HG02759 (cell line): Measurements from ENCODE around the gene MBD5.

ENCODE experiments used
- ATAC-seq: cut with Tn5 transposase; IDR thresholded peaks from one replicate; pipeline ENCODE4 v1.9.1; 2021; ENCODE audit warnings: mild to moderate bottlenecking, moderate library complexity; ENCODE audit not compliant: unreplicated experiment

Gene MBD5

DNA sequence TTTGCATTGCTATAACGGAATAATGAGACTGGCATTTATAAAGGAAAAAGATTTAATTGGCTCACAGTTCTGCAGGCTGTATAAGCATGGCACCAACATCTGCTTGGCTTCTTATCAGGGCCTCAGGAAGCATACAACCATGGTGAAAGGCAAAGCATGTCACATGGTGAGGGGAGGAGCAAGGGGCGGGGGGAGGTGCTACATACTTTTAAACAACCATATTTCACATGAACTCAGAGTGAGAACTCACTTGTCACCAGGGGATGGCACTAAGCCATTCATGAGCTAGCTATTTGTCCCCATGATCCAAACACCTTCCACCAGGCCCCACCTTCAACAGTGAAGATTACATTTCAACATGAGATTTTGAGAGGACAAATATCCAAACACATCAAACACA lies 188.7 kb downstream of the MBD5 start:
- ATAC-seq, result no peak

DNA sequence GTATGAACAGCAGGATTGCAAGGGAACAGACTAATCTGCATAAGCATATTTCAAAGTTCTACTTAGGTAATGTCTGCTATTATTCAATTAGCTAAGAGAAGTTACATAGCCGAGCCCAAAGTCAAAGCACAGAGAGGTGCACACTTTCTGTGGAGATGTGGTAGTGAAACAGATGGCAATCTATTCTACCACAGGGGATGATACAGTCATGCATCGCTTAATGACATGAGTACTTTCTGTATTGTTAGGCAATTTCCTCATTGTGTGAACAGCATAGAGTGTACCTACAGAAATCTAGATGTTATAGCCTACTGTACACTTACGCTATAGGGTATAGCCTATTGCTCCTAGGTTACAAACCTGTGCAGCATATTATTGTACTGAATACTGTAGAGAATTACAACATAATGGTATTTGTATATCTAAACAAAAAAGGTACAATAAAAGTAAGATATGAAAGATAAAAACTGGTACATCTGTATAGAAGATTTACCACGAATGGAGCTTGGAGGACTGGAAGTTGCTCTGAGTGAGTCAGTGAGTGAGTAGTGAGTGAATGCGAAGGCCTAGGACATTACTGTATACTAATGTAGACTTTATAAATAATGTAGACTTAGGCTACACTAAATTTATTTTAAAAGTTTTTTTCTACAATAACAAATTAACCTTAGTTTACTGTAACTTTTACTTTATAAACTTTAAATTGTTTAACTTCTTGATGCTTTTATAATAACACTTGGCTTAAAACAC lies 197.6 kb downstream of the MBD5 start:
- ATAC-seq, result no peak

DNA sequence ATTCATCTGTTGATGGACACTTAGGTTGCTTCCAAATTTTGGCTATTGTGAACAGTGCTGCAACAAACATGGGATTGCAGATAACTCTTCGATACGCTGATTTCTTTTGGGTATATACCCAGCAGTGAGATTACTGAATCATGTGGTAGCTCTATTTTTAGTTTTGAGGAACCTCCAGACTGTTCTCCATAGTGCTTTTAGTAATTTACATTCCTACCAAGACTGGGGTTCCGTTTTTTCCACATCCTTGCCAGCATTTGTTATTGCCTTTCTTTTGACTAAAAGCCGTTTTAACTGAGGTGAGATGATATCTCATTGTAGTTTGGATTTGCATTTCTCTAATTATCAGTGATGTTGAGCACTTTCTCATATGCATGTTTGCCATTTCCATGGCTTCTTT lies 200.3 kb downstream of the MBD5 start:
- no peak for ATAC-seq

DNA sequence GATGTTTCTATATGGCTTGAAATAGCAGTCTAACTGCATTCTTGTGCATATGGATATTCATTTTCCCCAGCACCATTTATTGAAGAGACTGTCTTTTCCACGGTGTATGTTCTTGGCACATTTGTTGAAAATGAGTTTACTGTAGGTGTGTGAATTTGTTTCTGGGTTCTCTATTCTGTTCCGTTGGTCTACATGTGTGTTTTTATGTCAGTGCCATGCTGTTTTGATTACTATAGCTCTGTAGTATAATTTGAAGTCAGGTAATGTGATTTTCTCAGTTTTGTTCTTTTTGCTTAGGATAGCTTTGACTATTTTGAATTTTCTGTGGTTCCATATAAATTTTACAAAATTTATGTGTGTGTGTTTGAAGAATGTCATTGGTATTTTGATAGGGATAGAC lies 201.0 kb downstream of the MBD5 start:
- ATAC-seq, result no peak

DNA sequence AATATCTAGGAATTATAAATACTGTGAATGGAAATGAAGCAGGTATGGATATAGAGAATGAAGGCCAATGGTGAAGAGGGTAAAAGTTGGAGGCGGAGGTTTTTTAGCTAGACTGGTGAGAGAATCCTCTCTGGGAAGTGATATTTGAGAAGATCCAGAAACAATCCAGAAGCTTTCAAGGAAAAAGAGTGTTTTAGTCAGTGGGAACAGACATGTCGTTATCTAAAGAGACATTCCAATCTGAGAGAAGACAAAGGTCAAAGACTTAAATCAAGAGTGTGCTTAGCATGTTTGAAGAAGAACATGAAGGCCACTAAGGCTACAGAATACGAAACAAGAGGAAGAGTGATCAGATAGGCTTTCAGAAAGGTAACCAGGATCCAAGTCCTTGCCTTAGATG lies 211.0 kb downstream of the MBD5 start:
- no peak for ATAC-seq

DNA sequence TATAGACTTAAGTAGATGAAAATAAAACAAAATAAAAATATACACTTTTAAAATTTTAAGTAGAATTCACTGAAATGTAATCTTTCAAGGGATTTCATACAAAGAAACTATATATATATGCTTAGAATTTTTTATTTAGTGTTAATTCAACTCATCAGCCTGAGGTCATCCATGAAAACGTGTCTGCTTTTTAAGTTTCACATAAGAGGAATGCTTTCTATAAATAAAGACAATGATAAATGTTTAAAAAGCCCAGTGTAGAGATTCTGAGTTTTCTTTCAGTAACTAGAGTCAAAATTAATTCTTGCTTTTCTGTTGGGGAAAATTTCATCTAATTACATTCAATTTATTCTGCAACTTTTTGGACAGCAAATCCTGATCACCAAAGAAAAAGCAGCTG lies 213.3 kb downstream of the MBD5 start:
- ATAC-seq, result no peak

DNA sequence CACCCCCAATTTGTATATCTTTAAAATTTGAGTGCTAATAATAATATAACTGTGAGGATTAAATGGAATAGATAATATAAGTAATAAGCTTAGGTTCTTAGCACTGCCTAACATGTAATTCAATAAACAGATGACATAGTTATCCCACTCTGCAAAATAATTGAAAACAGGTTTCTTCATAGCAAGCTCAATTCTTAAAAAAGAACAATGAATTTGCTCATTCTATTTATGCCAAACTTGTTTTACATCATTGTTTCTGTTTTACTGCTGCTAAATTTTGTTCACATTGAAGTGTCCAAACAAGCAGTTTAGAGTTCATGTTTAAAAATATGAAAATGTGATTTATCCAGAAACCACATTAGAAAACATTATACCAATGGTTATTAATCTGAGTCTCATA lies 217.0 kb downstream of the MBD5 start:
- ATAC-seq, result no peak

DNA sequence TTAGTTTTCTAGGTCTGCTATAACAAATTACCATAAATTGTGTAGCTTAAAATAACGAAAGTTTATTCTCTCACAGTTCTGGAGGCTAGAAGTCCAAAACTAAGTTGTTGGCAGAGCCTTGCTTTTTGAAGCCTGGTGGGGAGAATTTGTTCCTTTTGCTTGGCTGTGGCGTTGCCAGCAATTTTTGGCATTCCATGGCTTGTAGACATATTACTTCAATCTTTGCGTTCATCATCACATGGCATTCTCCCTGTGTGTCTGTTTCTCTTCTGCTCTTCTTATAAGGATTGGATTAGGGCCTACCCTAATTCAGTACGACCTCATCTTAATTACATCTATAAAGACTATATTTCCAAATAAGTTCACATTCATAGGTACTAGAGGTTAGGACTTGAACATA lies 217.7 kb downstream of the MBD5 start:
- ATAC-seq, result no peak

DNA sequence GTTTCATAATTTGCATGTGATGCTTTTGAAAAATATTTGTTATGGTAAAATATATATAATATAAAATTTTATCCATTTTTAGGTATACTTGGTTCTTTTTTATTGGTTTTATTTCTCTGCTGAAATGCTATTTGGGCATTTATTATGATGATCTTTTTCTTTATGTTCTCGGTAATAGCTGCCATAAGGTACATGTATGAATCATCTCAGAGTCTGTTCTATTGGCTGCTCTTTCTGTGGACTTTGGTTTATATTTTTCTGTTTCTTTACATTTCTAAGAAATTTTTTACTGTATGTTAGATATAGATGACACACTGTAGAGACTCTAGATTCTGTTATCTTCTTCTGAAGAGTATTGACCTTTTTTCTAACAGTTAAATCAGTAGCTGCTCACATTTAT lies 219.9 kb downstream of the MBD5 start:
- ATAC-seq, result no peak

DNA sequence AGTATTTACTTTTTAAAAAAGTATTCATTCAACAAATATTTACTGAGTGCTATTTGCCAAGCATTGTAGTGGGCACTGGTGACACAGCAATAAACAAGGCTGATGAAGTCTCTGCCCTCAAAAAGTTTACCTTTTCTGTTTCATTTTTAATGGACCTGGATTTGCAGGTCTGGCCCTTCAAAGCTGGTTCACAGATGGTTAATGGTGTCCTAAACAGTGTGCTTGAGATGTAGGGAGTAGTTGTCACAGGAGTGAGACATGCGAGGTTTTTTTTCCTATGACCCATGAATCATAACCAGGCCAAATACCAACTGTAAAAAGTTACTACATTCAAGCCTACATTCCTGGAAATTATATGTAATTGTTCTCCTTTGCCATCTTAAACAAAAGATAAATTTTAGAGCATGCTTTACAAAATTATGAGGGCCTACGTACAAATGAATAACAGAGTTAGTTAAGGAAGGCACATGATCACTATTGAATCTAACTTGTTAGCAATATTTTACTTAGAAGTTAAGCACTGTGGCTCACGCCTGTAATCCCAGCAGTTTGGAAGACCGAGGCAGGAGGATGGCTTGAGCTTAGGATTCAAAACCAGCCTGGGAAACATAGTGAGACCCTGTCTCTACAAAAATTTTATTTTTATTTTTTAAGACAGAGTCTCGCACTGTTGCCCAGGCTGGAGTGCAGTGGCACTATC lies 223.9 kb downstream of the MBD5 start:
- no peak for ATAC-seq

DNA sequence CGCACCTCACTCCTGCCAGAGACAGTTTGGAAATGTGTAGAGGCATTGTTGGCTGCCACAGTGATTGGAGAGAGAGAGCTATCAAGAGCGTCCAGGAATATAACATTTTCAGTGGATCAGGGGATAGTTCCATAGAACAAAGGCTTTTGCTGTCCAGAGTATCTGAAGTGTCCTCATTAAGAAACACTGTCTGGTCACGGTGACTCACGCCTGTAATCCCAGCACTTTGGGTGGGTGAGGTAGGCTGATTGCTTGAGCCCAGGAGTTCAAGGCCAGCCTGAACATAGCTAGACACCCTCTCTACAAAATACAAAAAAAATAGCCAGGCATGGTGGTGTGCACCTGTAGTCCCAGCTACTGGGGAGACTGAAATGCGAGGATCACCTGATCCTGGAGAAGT lies 231.1 kb downstream of the MBD5 start:
- ATAC-seq, result no peak

DNA sequence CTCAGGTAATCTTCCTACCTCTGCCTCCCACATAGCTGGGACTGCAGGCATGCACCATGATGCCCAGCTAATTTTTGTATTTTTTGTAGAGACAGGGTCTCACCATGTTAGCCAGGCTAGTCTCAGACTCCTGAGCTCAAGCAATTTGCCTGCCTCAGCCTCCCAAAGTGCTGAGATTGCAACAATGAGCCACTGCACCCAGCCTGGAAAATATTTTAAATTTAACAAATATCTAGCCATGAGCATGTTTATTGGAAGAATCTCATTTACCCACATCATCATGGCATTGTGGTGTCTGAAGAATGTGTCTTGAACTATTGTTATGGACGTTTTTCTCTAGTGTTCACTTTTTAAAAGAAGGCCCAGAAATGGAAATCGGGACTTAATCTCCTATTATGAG lies 231.8 kb downstream of the MBD5 start:
- ATAC-seq, result no peak

DNA sequence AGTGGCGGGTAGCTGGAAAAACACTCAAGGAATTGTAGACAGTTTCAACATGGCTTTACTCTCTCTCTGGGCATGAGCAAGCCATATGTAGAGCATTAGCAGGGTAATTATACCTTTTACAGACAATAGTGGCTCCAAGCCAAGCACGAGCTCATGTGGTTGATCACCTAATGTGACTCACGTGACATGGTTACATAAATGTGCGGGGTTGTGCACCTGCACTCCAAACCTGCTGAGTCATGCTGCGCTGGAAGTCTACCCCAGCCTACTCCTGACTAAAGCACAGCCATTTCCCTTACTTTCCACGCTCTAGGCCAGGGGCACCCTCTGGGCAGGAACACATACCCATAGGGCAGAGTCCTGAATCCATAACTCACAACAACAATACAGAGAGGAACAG lies 232.8 kb downstream of the MBD5 start:
- no peak for ATAC-seq

DNA sequence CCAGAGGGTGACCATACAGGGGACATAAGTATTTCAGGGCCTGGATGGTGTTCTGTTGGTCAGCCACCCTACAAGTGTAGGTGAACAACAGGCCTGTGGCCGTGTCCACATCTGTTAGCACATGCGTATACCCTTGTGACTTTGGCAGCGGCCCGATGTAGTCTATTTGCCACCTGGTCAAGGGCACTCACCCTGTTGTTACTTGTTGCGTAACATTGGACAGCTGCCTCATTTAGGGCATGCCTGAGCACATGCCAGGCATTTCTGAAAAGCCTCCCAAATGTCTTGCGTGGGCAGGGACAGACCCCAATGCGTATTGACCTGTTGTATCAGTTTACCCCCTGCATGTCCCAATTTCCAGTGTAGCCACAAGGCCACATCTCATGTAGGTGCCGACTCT lies 235.0 kb downstream of the MBD5 start:
- ATAC-seq, result no peak

DNA sequence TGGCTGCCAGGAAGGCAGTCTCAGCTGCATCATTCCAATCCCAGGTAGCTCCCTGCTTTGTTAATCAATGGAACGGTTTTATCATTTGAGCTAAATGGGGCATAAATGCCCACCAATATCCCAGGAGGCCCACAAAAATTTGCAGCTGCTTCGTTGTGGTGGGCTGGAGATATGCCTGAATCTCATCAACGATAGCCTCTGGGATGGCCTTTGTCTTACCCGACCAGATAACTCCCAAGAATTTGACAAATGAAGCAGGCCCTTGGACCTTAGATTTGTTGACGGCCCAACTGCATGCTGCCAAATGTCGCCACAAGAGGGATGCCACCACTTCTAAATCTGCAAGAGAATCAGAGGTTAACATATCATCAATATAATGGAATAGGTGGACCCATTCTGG lies 236.4 kb downstream of the MBD5 start:
- ATAC-seq, result no peak

DNA sequence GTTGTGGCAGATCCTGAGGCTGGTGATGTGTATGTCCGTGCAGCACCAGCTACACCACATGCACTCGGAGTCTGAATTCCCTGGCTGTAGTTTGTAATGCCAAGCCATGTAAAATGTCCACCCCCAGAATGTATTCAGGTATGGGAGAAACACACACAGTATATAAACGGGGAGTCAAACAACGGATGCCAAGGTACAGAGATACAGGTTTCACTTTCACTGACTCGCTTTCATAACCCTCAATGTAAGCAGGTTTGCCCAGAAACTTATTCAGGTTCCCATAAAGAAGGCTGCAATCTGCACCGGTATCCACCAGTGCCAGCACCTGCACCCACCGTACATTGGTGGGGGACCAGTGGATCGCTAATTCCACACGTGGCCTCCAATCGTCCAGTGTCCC lies 237.2 kb downstream of the MBD5 start:
- ATAC-seq, result no peak

DNA sequence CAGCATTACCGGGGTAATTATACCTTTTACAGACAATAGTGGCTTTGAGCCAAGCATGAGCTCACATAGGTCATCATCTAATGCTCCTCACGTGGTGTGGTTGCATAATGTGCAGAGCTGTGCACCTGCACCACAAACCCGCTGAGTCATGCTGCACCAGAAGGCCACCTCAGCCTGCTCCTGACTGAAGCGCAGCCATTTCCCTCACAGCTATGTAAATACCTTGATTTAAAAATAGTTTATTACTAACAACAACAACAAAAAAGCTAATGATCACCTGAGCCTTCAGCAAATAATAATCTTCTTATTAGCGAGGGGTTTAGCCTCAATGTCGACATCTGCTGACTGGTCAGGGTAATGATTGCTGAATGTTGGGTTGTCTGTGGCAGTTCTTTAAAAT lies 238.8 kb downstream of the MBD5 start:
- no peak for ATAC-seq

DNA sequence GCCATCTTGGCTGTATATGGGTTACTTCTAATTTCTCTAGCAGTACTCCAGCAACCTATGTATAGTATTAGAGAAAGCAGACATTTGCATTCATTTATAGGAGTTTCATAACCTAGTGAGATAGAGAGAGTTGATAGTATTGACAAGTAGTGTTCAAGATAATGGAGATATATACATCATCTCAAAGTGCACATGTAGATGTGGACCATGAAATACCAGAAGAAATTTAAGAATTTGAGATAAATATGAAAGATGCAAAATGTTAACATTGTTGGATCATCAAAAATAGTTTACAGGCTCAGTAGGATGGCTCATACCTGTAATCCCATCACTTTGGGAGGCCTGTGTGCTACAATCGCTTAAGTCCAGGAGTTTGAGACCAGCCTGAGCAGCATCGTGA lies 243.0 kb downstream of the MBD5 start:
- ATAC-seq, result no peak

DNA sequence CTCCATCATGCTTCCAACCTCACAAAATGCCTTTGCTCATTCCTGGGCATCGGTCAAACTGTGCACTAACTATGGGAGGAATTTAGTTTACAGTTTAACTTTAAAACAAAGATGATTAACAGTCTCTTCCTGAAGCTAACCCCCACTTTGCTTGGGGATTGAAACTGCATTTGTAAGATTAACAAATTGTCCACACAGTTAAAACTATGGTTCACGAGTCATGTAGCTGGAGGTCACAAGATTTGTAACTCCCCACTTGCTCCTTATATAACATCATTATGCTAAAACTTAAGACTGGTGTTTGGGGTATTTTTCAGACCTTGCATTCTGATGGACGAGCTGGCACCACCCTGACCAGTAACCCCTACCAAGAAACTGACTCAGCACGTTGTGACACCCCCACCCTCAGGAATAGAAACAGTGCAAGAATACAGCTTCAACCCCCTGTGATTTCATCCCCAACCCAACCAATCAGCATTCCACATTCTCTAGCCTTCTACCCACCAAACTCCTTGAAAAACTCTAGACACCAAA lies 252.3 kb downstream of the MBD5 start:
- ATAC-seq, result no peak

DNA sequence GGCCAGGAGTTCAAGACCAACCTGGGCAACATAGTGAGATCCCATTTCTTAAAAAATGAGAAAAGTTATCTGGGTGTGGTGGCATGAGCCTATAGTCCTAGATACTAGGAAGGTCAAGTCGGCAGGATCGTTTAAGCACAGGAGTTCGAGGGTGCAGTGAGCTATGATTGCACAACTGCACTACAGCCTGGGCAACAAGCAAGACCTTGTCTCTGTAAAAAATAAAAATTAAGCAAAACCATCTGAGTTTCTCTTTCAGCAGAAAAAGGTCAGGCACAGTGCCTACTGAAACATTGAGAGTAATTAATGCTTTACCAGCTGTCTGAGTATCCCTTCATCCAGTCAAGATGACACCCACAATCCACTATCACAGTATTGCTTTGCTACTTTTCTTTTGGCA lies 258.3 kb downstream of the MBD5 start:
- no peak for ATAC-seq

DNA sequence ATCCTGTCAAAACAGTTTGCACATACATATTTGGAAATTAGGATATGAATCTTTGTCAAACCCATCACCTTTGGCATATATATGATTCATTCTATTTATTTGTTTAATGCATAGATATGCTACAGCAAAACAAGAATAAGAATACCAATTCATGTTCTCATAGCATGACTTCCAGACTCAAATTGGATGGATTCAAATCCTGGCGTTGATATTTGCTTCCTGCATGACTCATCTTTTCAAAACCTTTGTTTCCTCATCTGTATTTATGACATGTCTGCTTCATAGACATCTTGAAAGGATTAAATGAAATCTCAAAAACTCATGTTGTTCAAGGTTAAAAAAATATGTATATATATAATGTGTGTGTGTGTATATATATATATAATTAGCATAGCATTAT lies 261.3 kb downstream of the MBD5 start:
- no peak for ATAC-seq

DNA sequence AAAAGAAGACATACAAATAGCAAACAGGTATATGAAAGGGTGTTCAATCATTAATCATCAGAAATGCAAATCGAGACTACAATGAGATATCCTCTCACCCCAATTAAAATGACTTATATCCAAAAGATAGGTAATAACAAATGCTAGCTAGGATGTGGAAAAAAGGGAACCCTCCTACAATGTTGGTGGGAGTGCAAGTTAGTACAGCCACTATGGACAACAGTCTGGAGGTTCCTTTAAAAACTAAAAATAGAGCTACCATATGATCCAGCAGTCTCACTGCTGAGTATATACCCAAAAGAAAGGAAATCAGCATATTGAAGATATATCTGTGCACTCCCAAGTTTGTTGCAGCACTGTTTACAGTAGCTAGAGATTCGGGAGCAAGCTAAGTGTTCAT lies 271.5 kb downstream of the MBD5 start:
- ATAC-seq, result no peak

DNA sequence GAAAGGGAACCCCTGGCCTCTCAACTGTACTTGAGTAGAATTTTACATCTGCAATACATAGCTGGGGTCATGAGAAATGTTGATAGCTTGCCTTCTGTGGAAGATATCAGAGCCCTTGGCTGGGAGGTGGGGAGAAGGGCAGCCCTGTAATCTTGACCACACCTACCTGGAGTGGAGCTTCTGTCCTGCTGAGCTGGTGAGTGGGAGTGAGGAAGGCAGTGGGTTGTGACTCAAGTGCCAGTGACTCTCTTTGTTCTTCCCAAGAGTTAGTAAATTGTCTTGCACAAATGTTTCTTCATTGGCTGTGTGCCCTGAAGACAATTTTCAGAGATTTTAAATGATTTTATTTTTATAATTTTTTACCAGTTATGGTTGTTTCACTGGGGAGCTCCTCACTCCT lies 277.3 kb downstream of the MBD5 start:
- ATAC-seq, result no peak
